ENCODE measurements around the gene PRKN.

DNA sequence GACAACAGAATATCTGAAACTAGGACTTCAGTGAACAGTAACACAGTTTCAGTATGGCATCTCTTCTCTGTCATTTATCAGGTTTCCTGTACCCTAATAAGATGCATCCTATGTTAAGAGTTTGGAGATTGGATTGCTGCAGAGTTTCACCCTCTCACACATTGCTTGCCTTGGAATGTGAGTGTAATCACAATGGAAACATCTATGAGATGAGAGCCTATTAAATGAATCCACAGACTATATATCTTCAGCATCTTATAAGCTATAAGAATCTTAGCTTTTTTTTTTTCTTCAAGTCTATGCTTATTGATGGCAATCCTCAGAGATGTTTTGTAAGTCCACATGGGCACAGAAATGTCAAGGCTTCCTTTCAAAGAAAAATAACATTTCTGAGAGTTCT is 292.5 kb downstream of the PRKN start:
- TF ChIP-seq, protein P1, sequence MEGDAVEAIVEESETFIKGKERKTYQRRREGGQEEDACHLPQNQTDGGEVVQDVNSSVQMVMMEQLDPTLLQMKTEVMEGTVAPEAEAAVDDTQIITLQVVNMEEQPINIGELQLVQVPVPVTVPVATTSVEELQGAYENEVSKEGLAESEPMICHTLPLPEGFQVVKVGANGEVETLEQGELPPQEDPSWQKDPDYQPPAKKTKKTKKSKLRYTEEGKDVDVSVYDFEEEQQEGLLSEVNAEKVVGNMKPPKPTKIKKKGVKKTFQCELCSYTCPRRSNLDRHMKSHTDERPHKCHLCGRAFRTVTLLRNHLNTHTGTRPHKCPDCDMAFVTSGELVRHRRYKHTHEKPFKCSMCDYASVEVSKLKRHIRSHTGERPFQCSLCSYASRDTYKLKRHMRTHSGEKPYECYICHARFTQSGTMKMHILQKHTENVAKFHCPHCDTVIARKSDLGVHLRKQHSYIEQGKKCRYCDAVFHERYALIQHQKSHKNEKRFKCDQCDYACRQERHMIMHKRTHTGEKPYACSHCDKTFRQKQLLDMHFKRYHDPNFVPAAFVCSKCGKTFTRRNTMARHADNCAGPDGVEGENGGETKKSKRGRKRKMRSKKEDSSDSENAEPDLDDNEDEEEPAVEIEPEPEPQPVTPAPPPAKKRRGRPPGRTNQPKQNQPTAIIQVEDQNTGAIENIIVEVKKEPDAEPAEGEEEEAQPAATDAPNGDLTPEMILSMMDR (IDR thresholded peaks at IDR 0.05): no peak
- no peak for TF ChIP-seq POLR2A (IDR thresholded peaks at IDR 0.05)

All from thyroid gland (tissue), 4 donors.